ENCODE measurements around the gene CDR2.

GRCh38 chr16:22400900-22401299 is 26.5 kb upstream of the CDR2 start:
- TF ChIP-seq CTCF (IDR thresholded peaks at IDR 0.05) (no peak), EZH2 (IDR thresholded peaks at IDR 0.05; ENCODE audit: borderline replicate concordance, insufficient read depth, low read depth, low read length, poor library complexity, severe bottlenecking) (no peak)
